Epidermal melanocyte (primary cell): ENCODE results near the gene ZNF12.
"Not testable (repeated sequence)": the region's sequence is repeated elsewhere in the genome, so short reads cannot be mapped to it uniquely, and the experiment has no call there.

Experiments used
- DNase-seq: peaks from one replicate; pipeline ENCODE4 v3.0.0; 2011; ENCODE audit warnings: low spot score; ENCODE audit not compliant: insufficient read length

The ZNF12 gene

DNA sequence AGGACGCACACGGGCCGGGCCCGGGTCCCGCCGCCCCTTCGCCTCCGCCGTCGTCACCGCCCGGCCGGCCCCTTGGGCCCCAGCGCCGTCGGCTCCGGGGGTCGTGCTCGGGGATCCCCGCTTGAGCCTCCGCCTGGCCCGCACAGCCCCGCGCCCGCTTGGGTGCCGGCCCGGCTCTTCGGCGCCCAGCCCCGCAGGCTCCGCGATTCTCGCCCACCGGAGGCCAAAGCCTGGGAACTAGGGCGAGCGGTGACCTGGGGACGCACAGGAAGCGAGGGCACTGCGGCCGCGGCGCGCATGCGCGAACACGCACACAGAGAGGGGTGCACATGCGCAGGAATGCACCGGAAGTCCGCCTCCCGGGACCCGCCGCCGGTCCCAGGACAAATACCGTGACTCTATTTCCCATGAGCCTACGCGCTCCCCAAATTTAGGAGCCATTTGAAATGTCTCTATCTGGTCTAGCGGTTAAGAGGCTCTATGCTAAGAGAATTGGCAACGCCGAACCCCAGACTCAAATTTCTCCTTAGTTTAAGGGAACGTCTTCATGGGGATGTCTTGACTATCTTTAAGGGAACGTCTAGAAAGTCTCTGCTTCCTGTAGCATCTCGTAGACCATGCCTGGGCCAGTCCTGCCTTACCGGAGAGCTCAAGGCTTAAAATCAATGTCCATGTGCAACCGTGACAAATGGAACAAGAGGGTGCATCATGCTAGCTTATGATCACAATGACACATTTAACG lies at the start of gene ZNF12:
Gene ZNF12, minus strand, starts transcription at position 282 of the 742 bp plus-strand sequence. CDS start 1,774 bp downstream, outside the sequence.
- peak; percentile 92 for DNase-seq

DNA sequence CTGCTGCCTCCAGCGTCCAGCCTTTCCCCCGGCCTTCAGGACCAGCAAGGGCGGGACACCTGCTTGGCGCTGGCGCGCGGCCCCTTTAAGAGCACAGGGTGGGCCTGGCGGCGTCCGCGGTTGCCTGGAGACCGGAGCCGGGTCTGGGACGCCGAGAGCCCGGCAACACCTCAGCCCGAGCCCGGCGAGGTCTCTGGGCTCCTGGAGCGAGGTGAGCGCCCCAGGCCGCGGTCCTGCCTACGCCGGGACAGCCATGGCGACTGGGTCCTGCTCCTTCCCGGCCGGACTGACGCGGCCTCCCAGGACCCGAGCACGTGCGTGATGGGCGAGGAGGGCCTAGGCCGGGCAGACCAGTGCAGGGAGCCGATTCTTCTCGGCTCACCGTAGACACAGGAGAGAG lies 47.2 kb upstream of the ZNF12 start, which contains the start of gene RSPH10B2:
Gene RSPH10B2, plus strand, starts transcription at position 140 of the 400 bp plus-strand sequence. CDS start 3,575 bp downstream, outside the sequence.
- DNase-seq: not testable (repeated sequence)

DNA sequence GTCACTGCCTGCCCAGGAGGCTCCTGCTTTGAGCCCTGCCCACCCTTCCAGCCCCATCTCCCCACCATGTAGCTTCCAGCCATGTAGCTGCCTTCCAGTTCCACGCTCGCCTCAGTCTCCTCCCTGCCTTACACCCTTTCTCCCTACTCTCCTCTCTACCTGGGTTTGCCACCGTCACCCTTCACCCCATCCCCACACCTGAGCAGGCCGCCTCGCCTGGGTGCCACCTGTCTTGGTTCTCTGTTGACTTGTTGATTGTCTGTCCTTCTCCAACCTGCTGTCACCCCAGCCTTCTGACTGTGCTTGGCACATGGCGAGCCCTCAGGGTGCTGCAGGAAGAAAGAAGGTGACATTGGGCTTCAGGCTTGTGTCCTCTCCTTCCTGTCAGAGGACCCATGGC lies 43.4 kb upstream of the ZNF12 start:
- DNase-seq: not testable (repeated sequence)

DNA sequence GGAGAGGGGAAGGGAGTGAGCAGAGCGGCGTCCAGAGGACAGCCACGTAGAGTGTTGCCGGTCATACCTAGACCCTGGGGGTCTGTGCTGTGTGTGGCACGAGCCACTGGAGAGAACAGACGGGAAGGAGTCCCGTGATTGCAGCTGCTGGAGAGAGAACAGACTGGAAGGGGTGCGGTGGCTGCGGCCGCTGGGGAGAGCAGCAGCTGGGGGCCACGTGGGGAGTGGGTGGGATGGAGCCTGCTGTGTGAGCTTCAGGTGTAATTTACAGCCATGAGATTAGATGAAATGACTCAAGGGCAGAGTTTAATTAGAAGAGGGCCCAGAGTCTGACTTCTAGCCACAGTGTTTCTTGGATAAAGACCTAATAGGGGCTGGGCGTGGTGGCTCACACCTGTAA lies 42.6 kb upstream of the ZNF12 start:
- not testable (repeated sequence) for DNase-seq

DNA sequence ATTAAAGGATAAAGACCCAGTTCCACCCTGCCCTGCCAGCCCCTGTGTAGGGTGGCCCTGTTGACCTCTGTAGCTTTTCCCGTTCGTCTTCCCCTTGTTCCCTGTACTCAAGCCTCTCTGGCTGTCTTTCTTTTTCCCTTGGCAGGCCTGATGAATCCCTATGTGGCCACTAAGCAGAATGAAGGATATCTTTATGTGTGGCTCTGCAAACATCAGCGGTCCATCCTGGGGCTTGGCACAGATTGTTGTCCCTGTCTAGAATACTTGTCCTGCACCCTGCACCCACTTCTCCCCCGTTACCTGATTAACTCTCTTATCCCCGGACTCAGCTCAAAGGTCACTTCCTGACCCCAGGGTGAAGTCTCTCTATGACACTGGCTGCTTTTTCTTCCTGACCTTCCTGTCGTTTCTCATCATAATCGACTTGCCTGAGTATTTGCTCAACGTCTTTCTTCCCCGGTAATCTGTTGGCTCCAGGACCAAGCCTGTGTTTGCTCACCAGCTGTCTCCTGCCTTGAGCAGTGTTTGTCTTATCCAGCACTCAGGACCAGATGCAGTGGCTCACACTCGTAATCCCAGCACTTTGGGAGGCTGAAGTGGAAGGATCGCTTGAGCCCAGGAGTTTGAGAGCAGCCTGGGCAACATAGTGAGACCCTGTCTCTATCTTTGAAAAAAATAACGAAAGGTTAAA lies 37.8 kb upstream of the ZNF12 start:
- not testable (repeated sequence) for DNase-seq

DNA sequence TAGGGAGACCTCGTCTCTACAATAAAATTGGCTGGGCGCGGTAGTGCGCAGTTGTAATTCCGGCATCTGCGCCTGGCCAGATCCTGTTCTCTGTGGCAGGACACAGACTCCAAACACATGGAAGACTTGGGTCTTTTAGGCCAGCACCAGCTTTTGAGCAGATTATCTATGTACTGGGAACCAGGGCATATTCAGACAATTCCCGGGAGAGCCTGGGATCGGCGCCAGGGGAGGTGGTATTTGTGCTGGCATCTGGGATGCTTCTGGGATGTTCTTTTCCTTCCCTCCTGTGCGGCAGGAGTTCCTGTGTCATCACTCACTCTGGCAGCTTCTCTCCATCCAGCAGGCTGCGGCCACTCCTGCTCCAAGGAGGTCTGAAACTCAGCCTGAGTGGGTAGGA lies 31.7 kb upstream of the ZNF12 start:
- not testable (repeated sequence) for DNase-seq

DNA sequence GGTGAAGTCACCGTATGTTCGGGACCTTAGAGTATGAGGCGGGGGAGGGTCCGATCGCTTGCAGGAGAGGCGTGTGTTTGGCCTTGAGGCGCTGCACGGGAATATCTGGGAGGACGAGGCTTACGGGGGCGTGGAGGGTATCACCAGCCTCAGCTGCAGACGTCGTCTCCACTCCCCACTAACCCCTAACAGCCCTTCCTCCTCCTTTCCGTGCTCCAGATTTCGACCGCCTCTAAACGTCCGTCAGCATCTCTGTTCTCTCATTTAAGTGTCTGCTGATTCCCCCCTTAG lies 23.5 kb upstream of the ZNF12 start:
- no peak for DNase-seq

DNA sequence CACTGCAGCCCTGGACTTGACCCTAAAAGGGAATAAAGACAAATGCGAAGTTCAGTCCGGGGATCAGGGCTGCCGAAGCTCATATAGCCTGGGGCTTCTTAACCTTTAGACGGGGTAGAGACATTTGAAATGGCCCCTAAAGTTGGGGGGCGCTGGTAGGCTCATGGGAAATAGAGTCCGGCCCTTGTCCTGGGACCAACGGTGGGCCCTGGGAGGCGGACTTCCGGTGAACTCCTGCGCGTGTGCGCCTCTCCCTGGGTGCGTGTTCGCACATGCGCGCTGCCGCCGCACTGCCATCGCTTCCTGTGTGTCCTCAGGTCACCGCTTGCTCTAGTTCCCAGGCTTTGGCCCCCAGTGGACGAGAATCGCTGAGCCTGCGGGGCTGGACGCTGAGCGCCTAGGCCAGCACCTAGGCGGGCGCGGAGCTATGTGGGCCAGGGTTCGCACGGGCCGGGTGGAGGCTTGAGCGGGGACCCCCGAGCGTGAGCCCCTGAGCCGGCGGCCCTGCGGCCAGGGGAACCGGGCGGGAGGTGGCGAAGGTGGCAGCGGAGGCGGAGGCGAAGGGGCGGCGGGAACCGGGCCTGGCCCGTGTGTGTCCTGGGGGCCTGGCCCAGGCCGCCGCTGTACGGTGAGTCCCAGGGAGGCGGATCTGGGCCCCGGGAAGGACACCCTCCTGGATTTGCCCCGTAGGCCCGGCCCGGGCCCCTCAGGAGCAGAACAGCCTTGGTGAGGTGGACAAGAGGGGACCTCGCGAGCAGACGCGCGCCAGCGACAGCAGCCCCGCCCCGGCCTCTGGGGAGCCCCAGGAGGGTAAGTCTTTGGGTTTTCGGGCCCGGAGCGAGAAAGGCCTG lies 23.0 kb upstream of the ZNF12 start:
- peak; percentile 85 for DNase-seq

DNA sequence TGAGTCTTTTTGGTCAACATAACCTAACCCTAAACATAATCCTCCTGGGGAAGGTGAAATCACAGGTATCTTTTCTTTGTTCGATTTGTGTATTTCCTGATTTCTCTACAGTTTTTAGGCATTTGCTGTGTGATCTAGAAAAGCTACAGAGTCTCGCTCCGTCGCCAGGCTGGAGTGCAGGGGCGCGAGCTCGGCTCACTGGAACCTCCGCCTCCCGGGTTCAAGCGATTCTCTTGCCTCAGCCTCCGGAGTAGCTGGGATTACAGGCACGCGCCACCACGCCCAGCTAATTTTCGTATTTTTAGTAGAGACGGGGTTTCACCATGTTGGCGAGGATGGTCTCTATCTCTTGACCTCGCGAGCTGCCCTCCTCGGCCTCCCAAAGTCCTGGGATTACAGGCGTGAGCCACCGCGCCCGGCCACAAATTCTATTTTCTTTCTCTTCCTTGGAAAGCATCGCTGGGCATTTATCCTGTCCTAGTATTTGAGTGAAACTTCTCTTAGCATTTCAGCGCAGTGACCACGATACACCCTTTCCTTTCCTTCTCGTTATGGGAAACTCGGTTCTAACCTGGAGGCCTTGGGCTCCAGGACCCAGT lies 22.2 kb upstream of the ZNF12 start:
- DNase-seq: not testable (repeated sequence)

DNA sequence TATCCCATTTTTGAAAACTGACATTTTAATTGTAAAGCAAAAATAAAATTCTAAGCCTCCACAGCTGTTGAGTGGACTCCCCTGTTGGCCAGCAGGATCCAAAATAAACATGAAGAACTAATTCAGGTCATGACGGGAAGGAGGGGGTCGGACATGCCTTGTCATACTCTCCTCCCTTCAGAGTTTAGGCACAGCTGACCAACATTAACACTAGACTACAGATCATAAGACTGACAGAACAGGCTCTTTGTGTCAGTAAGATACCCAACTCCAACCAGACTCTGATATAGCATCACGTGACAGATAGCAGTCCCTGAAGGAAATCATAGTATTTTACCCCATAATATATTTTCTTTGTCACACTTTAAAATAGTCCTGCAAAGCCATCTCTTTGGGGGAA lies 20.9 kb upstream of the ZNF12 start:
- DNase-seq: no peak

DNA sequence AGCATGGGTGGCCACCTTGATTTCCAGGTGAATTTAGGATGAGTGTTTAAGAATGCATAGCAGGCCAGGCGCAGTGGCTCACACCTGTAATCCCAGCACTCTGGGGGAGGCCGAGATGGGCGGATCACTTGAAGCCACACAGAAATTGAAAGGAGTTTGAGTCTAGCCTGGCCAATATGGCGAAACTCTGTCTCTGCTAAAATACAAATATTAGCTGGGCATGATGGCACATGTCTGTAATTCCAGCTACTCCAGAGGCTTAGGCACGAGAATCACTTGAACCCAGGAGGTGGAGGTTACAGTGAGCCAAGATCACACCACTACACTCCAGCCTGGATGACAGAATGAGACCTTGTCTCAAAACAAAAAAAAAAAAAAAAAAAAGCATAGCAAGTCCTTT lies 19.6 kb upstream of the ZNF12 start:
- not testable (repeated sequence) for DNase-seq

DNA sequence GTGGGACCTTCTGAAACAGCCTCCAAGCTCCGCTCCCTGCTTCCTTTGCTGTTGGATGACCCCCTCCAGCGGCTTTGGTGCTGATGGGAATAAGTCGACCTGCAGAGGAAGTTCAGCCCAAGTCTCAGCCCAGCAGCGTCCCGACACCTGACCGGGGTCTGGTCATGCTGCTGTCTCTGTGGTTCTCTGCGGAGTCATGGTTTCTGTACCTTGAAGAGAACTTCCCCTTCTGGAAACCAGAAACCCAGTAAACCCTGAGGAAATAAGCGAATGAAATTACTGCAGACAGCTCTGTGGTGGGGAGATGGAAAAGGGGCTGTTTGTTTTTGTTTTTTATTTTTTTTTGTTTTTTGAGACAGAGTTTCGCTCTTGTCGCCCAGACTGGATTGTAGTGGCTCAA lies 18.3 kb upstream of the ZNF12 start:
- DNase-seq: no peak

DNA sequence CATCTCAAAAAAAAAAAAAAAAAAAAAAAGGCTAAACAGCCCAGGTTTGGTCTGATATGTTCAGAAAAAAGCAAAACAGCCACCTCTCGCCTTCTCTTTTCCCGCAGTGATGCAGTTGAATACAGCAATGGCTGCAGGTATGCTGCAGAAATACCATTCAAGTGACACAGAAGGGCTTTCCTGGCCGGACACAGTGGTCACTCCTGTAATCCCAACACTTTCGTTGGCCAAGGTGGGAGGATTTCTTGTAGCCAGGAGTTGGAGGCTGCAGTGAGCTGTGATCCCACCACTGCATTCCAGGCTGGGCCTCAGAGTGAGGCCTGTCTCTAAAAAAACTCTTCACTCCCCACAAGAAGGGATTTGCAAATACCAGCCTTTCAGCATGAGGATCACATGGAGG lies 17.6 kb upstream of the ZNF12 start:
- not testable (repeated sequence) for DNase-seq

DNA sequence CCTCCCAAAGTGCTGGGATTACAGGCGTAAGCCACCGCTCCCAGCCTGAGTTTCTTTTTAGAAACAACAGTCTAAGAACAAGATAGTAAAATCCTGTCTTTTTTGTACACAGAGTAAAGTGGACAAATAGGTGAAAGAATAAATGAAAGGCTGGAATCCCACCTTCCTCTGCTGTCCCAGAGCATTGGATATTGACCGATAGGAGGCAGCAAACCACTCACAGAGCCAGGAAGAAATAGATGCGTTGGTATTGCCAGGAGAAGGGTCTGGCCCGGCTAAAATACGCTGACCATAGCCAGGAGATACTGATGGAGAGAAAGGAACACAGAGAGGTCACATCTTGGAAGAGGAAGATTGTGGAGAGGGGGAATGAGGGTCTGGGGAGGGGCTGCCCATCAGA lies 11.4 kb upstream of the ZNF12 start:
- DNase-seq: no peak

DNA sequence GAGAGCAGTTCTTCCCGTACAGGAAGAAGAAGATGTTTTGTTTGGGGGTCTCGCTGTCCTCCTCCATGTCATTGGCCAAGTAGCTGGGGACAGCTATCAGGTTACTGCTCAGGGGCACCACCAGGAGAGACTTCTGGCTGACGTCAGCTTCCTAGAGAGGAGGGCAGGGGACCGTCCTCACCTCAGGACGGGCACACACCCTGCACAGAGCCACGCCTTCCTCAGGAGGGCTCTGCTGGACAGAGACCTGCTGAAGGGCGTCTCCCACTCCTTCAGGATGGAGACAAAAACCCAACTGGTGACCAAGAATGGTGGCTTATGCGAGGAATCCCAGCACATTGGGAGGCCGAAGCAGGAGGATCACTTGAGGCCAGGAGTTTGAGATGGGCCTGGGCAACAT lies 9.2 kb upstream of the ZNF12 start:
- not testable (repeated sequence) for DNase-seq

DNA sequence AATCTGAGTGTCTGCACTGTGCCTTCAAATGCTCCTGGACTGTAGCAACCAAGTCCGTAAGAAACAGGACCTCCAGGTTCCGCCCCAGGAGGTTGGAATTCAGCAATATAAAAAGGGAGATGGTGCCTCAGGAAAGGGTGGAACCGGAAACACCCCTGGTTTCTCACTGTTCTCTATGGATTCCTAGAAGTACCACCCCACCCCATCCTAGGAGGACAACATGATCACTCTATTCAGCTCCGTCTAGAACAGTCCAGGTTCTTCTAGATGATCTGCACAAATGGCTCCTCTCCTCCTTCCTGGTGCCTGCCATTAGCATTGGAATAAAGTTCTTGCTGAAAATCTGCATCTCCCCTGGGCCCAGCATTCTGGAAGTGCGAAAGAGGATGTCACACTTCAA lies 7.6 kb upstream of the ZNF12 start:
- no peak for DNase-seq

DNA sequence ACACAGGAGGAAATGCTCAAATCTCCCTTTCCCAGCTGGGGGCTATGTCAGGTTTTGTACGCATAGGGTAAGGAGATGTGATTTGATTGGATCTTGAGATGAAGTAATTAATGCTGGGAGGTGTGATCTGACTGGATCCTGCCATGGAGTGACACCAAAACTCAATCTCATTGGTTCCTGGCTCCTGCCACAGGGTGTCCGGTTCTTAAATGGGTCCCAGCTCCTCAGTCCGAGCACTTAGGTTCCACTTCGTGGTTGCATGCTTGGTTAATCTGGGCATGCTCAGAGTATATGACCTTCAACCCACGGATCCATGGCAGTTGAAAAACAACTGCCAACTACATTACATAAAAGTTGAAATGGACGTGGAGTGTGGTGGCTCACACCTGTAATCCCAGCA lies 3.1 kb upstream of the ZNF12 start:
- DNase-seq: no peak

DNA sequence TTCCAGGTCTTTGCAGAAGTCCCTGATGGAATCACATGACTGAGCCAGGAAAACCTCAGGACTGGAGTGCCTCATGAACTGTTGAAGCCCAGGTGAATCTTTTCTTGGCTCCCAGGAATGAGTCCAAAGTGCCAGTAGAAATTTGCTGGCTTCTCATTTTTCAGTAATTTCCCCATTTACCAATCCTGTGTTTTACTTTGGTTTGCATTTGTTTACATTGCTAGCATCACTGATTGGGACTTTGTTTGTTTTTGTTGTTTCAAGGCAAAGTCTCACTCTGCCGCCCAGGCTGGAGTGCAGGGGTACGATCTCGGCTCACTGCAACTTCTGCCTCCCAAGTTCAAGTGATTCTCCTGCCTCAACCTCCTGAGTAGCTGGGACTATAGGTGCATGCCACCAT lies 1.6 kb upstream of the ZNF12 start:
- no peak for DNase-seq

DNA sequence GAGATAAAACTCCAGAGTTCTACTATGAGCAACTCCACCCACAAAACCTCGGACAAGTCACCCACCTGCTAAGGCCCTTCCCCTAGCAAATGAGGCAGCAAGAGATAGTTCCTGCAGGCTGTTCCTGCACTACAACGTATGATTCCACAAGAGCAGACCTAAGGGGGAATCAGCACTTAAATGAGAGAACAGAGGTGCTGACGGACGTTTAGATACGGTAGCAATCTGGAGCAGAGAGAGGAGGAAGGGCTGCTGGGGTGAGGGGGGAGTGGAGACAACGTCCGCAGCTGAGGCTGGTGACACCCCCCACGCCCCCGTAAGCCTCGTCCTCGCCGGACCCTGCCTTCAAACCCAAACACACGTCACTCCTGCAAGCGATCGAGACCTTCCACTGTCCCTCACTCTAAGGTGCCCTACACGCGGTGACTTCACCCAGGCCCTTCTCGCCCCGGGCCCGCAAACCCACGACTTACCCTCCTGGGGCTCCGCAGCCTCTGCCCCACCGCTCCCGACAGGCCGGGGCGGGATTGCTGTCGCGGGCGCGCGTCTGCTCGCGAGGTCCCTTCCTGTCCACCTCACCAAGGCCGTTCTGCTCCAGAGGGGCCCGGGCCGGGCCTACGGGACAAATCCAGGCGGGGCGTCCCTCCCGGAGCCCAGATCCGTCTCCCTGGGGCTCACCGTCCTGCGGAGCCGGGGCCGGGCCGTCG lies 635 bp downstream of the ZNF12 start:
- DNase-seq: no peak

DNA sequence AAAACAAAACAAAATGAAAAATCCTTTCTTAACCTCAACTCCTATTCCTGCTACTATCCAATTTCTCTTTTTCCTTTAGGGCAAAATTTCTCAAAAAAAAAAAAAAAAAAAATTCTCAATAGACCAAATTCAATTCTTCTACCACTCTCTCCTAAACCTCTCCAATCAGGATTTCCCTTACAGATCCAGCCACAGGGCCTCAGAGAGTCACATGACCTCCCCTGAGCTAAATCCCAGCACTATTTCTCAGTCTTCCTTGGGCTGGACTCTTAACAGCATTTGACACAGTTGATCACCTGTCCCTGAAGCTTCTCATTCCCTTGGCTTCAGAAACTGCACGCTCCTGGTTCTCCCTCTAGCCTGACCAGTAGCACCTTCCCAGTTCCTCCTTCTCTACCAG lies 4.9 kb downstream of the ZNF12 start:
- DNase-seq: no peak

DNA sequence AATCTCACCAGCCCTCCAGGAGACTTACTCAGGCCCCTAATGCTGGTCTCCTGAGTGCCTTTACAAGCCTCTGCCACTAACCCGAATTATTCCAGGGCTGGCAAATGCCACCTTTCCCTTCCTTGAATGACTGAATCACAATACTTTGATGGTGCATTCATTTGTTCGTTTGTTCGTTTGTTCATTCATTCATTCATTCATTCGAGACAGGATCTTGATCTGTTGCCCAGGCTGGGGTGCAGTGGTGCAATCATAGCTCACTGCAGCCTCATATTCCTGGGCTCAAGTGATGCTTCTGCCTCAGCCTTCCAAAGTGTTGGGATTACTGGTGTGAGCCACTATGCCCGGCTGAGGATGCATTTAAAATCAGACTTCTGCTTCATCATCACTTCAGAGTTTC lies 6.0 kb downstream of the ZNF12 start:
- no peak for DNase-seq
